Suprapubic skin (tissue), 4 donors: ENCODE results near the gene ZNF689. TPM values are rescaled to one million over a fixed set of nuclear protein-coding genes. Genes with fewer than 3 reads are reported as not detected.
"Not testable (repeated sequence)": the region's sequence is repeated elsewhere in the genome, so short reads cannot be mapped to it uniquely, and the experiment has no call there.

ENCODE experiments used
- DNase-seq, 2 donors: peaks; one replicate each; pipeline ENCODE4 v3.0.0-alpha.2; 2019; ENCODE audit warnings: low spot score in 2 of 2
- H3K27ac ChIP-seq: fragments of 200-600 bp; sonication (generic); one replicate; pipeline ENCODE4 v1.5.1; 2019
- H3K27me3 ChIP-seq: fragments of 200-600 bp; sonication (generic); one replicate; pipeline ENCODE4 v1.5.1; 2019
- H3K36me3 ChIP-seq: fragments of 200-600 bp; sonication (generic); one replicate; pipeline ENCODE4 v1.5.1; 2019
- H3K4me1 ChIP-seq: fragments of 200-600 bp; sonication (generic); one replicate; pipeline ENCODE4 v1.5.1; 2019
- H3K4me3 ChIP-seq: fragments of 200-600 bp; sonication (generic); one replicate; pipeline ENCODE4 v1.5.1; 2019; ENCODE audit warnings: mild to moderate bottlenecking
- H3K9me3 ChIP-seq: fragments of 200-600 bp; sonication (generic); one replicate; pipeline ENCODE4 v1.5.1; 2019
- EP300 ChIP-seq: sonication (generic); formaldehyde crosslinking; IDR thresholded peaks from one replicate; pipeline ENCODE4 v1.6.1; 2017; ENCODE audit warnings: antibody characterized with exemption
- POLR2A ChIP-seq, 2 donors: fragments of 450-650 bp; IDR thresholded peaks; one replicate each; pipeline ENCODE4 v1.6.1; 2017; ENCODE audit warnings: antibody characterized with exemption in 2 of 2, mild to moderate bottlenecking in 2 of 2, moderate library complexity in 2 of 2
- POLR2AphosphoS5 ChIP-seq, 3 donors: sonication (generic); formaldehyde crosslinking; IDR thresholded peaks; one replicate each; pipeline ENCODE4 v1.6.1; 2017; ENCODE audit warnings: antibody characterized with exemption in 3 of 3
- WGBS: methylation state at CpG from one replicate; pipeline ENCODE4 v1.1.5; 2018; 5-methylcytosine and 5-hydroxymethylcytosine counted together
- total RNA-seq, 4 donors: library from RNA; depleted of rRNA; stranded (reverse); fragments of >200 nt; gene quantifications; one replicate each; pipeline ENCODE4 v1.1.0, GENCODE V29; 2016
- TF ChIP-seq, protein P1 (sequence below), 2 donors: fragments of 200-600 bp in 1 of 2; fragments of 450-650 bp in 1 of 2; sonication (generic) in 1 of 2; IDR thresholded peaks; one replicate each; pipeline ENCODE4 v1.5.1; 2016 to 2019; ENCODE audit warnings: antibody characterized with exemption in 2 of 2, mild to moderate bottlenecking in 1 of 2, moderate library complexity in 1 of 2

ZNF689 gene
- total RNA-seq, 4 donors from 2014 or later, result 5.3 to 11.2 (median 6.0) TPM

DNA sequence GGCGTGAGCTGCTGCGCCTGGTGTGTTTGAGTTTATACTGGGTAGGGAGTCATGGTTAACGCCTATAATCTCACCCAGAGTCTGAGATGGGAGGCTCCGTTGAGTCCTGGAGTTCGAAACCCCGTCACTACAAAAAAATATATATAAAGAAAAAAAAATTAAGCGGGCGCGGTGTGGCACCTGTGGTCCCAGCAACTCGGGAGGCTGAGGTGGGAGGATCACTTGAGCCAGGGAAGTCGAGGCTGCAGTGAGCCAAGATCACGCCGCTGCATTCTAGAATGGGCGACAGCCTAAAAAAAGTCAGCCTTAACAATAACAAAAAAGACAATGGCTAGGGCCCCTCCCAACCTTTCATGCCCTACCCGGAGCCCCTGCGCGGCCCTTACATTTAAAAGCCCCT, 23.3 kb upstream of the ZNF689 start:
- DNase-seq, result no peak
- peak overlapping the region; percentile 83 for H3K27ac ChIP-seq
- 76% methylated on average over 17 of the region's 17 CpGs for WGBS
- no peaks in the 10 kb centered on the region for H3K9me3 ChIP-seq
- no peaks in the 10 kb centered on the region for H3K27me3 ChIP-seq
- peak overlapping the region; percentile 65 for H3K4me3 ChIP-seq
- H3K36me3 ChIP-seq, result no peaks in the 10 kb centered on the region
- peaks cover 19% of the 10 kb centered on the region for H3K4me1 ChIP-seq
- TF ChIP-seq POLR2A (IDR thresholded peaks at IDR 0.05), result no peak
- no peak for TF ChIP-seq POLR2AphosphoS5 (IDR thresholded peaks at IDR 0.05)
- no peak for TF ChIP-seq EP300
- TF ChIP-seq, protein P1, sequence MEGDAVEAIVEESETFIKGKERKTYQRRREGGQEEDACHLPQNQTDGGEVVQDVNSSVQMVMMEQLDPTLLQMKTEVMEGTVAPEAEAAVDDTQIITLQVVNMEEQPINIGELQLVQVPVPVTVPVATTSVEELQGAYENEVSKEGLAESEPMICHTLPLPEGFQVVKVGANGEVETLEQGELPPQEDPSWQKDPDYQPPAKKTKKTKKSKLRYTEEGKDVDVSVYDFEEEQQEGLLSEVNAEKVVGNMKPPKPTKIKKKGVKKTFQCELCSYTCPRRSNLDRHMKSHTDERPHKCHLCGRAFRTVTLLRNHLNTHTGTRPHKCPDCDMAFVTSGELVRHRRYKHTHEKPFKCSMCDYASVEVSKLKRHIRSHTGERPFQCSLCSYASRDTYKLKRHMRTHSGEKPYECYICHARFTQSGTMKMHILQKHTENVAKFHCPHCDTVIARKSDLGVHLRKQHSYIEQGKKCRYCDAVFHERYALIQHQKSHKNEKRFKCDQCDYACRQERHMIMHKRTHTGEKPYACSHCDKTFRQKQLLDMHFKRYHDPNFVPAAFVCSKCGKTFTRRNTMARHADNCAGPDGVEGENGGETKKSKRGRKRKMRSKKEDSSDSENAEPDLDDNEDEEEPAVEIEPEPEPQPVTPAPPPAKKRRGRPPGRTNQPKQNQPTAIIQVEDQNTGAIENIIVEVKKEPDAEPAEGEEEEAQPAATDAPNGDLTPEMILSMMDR (IDR thresholded peaks at IDR 0.05), result no peak

DNA sequence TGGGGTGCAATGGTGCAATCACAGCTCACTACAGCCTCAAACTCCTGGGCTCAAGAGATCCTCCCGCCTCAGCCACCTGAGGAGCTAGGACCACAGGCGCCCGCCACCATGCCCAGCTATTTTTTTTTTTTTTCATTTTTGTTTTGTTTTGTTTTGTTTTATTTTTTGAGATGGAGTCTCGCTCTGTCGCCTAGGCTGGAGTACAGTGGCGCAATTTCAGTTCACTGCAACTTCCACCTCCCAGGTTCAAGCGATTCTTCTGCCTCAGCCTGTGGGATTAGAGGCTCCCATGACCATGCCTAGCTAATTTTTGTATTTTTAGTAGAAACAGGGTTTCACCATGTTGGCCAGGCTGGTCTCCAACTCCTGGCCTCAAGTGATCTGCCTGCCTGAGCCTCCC, 22.3 kb upstream of the ZNF689 start:
- 97% methylated on average over 7 of the region's 7 CpGs for WGBS
- peaks cover 21% of the 10 kb centered on the region for H3K4me1 ChIP-seq
- not testable (repeated sequence) for H3K27me3 ChIP-seq, DNase-seq, H3K9me3 ChIP-seq, H3K36me3 ChIP-seq, H3K4me3 ChIP-seq, H3K27ac ChIP-seq

DNA sequence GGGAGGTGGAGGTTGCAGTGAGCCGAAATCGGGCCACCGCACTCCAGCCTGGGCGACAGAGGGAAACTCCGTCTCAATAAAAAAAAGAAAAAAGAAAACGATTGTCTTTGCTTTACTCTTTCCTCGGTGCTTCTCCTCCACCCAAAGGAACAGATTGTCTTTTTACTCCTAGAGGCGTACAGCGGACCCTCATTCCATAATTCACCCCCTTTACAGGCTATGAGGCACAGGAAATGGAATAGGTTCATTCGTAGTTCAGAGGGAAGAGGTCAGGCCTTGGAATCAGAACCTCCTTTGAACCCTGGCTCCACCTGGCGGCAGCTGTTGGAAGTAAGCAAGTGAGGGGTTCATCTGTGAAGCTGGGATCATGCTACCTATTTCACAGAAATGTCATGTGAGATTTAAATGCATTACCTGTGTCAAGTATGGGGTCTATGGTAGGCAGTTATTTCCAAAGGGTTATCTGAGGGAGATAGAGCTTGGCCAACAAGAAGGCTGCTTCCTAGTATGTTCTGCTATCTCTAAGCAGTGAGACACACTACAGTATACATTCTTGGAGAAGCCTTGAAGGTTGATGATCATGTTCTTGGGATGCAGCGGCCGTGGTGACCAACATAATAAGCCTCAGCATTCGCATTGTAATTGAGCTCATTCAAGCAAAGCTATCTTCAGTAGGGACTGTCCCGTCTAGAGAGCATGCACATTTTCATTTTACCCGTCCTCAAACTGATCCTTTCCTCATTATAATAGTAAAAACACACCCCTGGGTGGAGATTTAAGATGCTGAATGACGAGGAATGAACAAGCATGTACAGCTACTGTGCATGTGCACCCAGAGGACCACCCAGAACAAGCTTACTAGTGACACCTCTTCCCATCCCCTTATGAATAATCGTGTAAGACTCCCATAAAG, 18.7 kb upstream of the ZNF689 start:
- no peak overlapping the region for H3K27ac ChIP-seq
- TF ChIP-seq, protein P1 (IDR thresholded peaks at IDR 0.05), result peak; percentile 85 to 88
- TF ChIP-seq POLR2AphosphoS5 (IDR thresholded peaks at IDR 0.05), result no peak
- no peak for TF ChIP-seq EP300
- H3K4me1 ChIP-seq, result peaks cover 8% of the 10 kb centered on the region
- 35% methylated on average over 18 of the region's 18 CpGs for WGBS
- H3K4me3 ChIP-seq, result no peak overlapping the region
- H3K36me3 ChIP-seq, result no peaks in the 10 kb centered on the region
- H3K9me3 ChIP-seq, result no peaks in the 10 kb centered on the region
- DNase-seq, result peak; percentile 90 to 91
- H3K27me3 ChIP-seq, result no peaks in the 10 kb centered on the region

DNA sequence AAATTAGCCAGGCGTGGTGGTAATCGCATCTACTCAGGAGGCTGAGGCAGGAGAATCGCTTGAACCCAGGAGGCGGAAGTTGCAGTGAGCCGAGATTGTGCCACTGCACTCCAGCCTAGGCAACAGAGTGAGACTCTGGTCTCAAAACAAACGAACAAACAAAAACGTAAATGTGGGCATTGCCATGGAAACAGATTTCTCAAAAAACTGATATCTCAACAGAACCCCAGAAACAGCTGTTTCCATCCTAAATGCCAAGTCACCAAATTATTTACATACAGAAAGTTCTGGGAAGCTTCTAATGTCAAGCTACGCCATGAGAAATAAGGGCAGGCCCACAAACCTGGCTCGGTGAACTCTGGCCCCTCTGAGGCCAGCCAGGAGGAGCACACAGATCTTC, 16.0 kb upstream of the ZNF689 start:
- 93% methylated on average over 9 of the region's 9 CpGs for WGBS
- DNase-seq, result no peak
- Histone ChIP-seq H3K9me3 (no peaks in the 10 kb centered on the region), H3K4me3 (no peak overlapping the region), H3K36me3 (no peaks in the 10 kb centered on the region), H3K27me3 (no peaks in the 10 kb centered on the region), H3K4me1 (peaks cover 4% of the 10 kb centered on the region), H3K27ac (no peak overlapping the region)
- TF ChIP-seq, protein P1 (IDR thresholded peaks at IDR 0.05), result no peak

DNA sequence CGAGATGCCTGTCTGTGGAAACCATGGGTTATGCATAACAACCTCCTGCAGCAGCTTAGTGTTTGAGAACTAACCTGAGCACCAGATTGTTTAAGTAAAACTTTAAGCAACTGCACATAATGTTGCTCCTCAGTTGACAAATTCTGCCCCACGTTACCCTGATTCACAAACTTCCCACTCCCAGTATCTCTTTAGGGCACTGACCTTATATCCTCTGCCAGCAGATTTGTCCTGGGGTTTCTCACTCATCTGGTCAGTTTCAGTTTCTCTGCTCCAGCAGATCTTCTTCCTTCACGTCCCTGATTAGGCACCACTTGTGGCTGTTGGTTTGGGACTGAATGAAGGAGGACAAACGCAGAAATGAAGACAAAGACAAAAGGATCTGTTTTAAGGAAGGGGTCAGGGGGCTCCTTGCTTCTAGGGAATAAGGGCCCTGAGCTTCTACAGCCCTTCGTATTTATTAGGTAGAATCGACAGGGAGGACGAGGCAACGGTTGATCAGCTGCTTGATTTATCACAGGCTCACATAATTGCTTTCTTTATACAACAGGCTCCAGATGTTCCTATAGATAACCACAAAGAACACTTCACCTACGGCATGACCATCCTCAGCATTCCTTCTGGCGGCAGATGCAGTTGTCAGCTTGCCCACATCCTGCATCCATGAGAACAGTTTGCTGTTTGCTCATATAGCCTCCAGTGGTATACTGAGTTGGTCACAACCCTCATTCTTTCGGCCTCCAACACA, 13.5 kb upstream of the ZNF689 start:
- WGBS, result 81% methylated on average over 11 of the region's 11 CpGs
- TF ChIP-seq EP300, result no peak
- no peak for TF ChIP-seq POLR2AphosphoS5 (IDR thresholded peaks at IDR 0.05)
- TF ChIP-seq POLR2A (IDR thresholded peaks at IDR 0.05), result no peak
- TF ChIP-seq, protein P1 (IDR thresholded peaks at IDR 0.05), result no peak
- Histone ChIP-seq H3K4me1 (peaks cover 12% of the 10 kb centered on the region), H3K4me3 (no peak overlapping the region), H3K27me3 (no peaks in the 10 kb centered on the region), H3K9me3 (no peaks in the 10 kb centered on the region), H3K27ac (no peak overlapping the region), H3K36me3 (no peaks in the 10 kb centered on the region)
- DNase-seq, result no peak
